ENCODE data around the gene CFAP410.

CFAP410 gene

GRCh38 chr21:44313451-44313850 lies 25.7 kb downstream of the CFAP410 start:
- DNase-seq (ENCODE audit: low spot score), result no peak
- TF ChIP-seq CTCF (IDR thresholded peaks at IDR 0.05; ENCODE audit: extremely low read depth, missing control alignments), result no peak

GRCh38 chr21:44312716-44313115 lies 26.5 kb downstream of the CFAP410 start:
- DNase-seq (ENCODE audit: low spot score), result no peak
- no peak for TF ChIP-seq CTCF (IDR thresholded peaks at IDR 0.05; ENCODE audit: extremely low read depth, missing control alignments)

DNA sequence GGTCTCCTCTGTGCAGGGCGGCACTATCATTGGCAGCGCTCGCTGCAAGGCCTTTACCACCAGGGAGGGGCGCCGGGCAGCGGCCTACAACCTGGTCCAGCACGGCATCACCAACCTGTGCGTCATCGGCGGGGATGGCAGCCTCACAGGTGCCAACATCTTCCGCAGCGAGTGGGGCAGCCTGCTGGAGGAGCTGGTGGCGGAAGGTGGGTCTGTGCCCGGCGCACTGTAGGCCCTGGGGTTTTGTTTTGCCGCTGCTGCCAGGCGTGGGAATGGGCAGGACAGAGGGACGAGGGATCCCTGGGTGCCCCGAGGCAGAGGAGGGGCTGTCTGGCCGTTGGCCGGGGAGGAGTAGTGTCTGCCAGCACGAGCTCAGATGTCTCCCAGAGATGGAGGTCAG lies 27.1 kb downstream of the CFAP410 start:
- no peak for TF ChIP-seq CTCF (IDR thresholded peaks at IDR 0.05; ENCODE audit: extremely low read depth, missing control alignments)
- DNase-seq (ENCODE audit: low spot score), result no peak

DNA sequence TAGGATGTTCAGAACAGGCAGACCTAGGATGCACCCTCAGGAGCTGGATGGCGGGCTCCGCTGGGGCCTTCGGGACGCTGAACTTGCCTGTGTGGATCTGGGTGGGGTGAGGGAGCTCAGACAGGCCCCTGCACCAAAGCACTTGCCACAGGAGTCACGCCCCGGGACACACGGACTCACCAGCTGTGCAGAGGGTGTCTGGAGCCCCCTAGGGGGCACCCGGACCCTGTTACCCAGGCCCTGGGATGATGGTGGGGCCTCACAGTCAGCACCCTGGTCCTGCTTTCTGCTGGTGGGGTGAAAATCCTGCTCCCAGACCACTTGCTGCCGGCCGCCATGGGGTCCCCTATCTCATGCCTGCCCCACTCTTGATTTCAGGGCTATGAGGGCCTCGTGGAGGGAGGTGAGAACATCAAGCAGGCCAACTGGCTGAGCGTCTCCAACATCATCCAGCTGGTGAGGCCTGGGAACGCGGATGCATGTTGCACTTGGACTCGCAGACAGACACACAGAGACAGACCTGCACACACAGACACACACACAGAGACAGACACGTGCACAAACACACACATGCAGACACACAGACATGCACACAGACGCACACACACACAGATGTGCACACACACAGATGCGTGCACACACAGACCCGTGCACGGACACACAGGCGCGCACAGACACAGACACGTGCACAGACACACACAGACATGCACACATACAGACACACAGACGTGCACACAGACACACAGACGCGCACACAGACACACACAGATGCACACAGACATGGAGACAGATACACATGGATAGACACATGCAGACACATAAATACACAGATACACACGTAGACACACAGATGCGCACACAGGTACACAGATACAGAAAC lies 28.3 kb downstream of the CFAP410 start:
- no peak for DNase-seq (ENCODE audit: low spot score)
- TF ChIP-seq CTCF (IDR thresholded peaks at IDR 0.05; ENCODE audit: extremely low read depth, missing control alignments), result no peak

DNA sequence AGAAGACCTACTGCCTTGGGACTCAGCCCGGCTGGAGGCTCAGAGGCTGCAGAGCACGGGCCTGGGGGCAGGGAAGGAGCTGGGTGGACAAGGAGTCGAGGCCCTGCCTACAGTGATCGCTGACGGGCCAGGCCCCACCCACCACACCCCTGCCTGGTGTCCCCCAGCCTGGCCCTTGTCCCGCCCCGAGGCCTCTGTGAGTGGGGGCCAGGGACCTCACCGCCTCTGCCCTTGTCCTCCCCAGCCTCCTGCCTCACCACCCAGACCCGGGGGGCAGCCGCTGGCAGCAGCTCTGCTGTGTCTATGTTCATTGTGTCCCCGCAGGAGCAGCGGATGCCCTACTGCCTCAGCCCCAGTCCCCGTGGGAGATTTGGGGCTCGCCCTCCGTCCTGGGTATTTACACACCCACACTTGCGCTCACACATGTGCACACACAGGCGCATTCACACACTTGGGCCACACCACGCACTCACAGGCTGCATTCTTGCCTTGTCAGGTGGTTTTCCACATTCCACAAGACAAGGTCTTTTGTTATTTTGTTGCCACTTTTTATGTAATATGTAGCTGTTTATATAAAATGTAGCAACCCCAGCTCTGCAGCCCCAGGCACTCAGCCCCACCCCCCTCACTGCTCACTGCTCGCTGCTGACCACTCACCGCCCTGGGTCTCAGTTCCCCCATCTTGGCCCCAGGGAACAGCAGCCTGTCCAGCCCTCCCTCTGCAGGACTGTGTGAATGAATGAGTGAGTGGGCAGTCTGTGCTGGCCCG lies 32.1 kb downstream of the CFAP410 start:
- DNase-seq (ENCODE audit: low spot score), result no peak
- TF ChIP-seq CTCF (IDR thresholded peaks at IDR 0.05; ENCODE audit: extremely low read depth, missing control alignments), result no peak

GRCh38 chr21:44305691-44306090 lies 33.5 kb downstream of the CFAP410 start:
- no peak for TF ChIP-seq CTCF (IDR thresholded peaks at IDR 0.05; ENCODE audit: extremely low read depth, missing control alignments)
- no peak for DNase-seq (ENCODE audit: low spot score)

GRCh38 chr21:44304877-44305293 lies 34.3 kb downstream of the CFAP410 start:
- DNase-seq (ENCODE audit: low spot score), result peak; percentile 73
- peak; percentile 19 for TF ChIP-seq CTCF (IDR thresholded peaks at IDR 0.05; ENCODE audit: extremely low read depth, missing control alignments)
